IMR-90 (cell line): Measurements from ENCODE around the gene C3orf38. TPM values are rescaled to one million over a fixed set of nuclear protein-coding genes. Genes with fewer than 3 reads are reported as not detected.

Source experiments
- ATAC-seq: fragments of 200-7000 bp; cut with Tn5 transposase; 2 replicates; pipeline ENCODE4 v1.9.1; 2020; ENCODE audit warnings: low read depth, mild to moderate bottlenecking, moderate library complexity
- BruUV-seq: library from RNA; stranded (reverse); fragments of 400-500 nt; replicated peaks from 2 replicates; lab custom pipeline; 2021; lab: Mats Ljungman, UMichigan
- CTCF ChIA-PET: fragments of 300-600 bp; formaldehyde crosslinking; extraction: SDS; loops from one replicate; lab custom pipeline; 2021; ENCODE audit warnings: antibody characterized with exemption; lab: Yijun Ruan, JAX
- POLR2A ChIA-PET: fragments of 300-600 bp; sonication (Branson Sonifier 250); formaldehyde crosslinking; loops from one replicate; lab custom pipeline; 2022; ENCODE audit warnings: antibody characterized with exemption; ENCODE audit not compliant: unreplicated experiment; lab: Charles Lee
- DNase-seq: peaks from one replicate; pipeline ENCODE4 v3.0.0; 2013
- H2AFZ ChIP-seq: replicated peaks from 2 replicates; pipeline ENCODE3; 2013; ENCODE audit warnings: low read length, mild to moderate bottlenecking; ENCODE audit not compliant: poor library complexity
- H2AK5ac ChIP-seq: 2 replicates; pipeline ENCODE4 v1.6.1; 2013; ENCODE audit warnings: low read depth, low read length, inconsistent platforms
- H2AK9ac ChIP-seq: replicated peaks from 2 replicates; pipeline ENCODE3; 2013; ENCODE audit warnings: mild to moderate bottlenecking, low read depth, low read length, moderate library complexity; ENCODE audit not compliant: poor library complexity
- H2BK120ac ChIP-seq: 2 replicates; pipeline ENCODE4 v1.6.1; 2013; ENCODE audit warnings: low read depth, low read length, inconsistent platforms
- H2BK15ac ChIP-seq: 3 replicates; pipeline ENCODE4 v1.6.1; 2013; ENCODE audit warnings: low read depth, low read length, inconsistent platforms
- H2BK20ac ChIP-seq: 2 replicates; pipeline ENCODE4 v1.6.1; 2013; ENCODE audit warnings: low read depth, mild to moderate bottlenecking, inconsistent platforms, low read length, moderate library complexity
- H2BK5ac ChIP-seq: 2 replicates; pipeline ENCODE4 v1.6.1; 2013; ENCODE audit warnings: mild to moderate bottlenecking, low read depth, low read length, inconsistent platforms; ENCODE audit not compliant: poor library complexity, severe bottlenecking
- H3K14ac ChIP-seq: replicated peaks from 2 replicates; pipeline ENCODE4 v1.6.1; 2013; ENCODE audit warnings: low read depth, low read length, inconsistent platforms
- H3K18ac ChIP-seq: 2 replicates; pipeline ENCODE4 v1.6.1; 2013; ENCODE audit warnings: low read depth, low read length, control low read depth
- H3K23ac ChIP-seq: 2 replicates; pipeline ENCODE4 v1.6.1; 2013; ENCODE audit warnings: low read depth, low read length, inconsistent platforms
- H3K27ac ChIP-seq: 2 replicates; pipeline ENCODE4 v1.5.1; 2013; ENCODE audit warnings: mild to moderate bottlenecking, control low read depth, low read length; ENCODE audit not compliant: insufficient read depth
- H3K27me3 ChIP-seq: 2 replicates; pipeline ENCODE4 v1.6.1; 2013; ENCODE audit warnings: low read length; ENCODE audit not compliant: control insufficient read depth, insufficient read depth
- H3K36me3 ChIP-seq: 2 replicates; pipeline ENCODE4 v1.6.1; 2013; ENCODE audit warnings: low read length, mixed read lengths; ENCODE audit not compliant: control insufficient read depth, insufficient read depth
- H3K4ac ChIP-seq: 2 replicates; pipeline ENCODE4 v1.6.1; 2013; ENCODE audit warnings: low read depth, low read length, inconsistent platforms
- H3K4me1 ChIP-seq: 2 replicates; pipeline ENCODE4 v1.6.1; 2013; ENCODE audit warnings: low read length, mixed read lengths; ENCODE audit not compliant: control insufficient read depth, insufficient read depth
- H3K4me2 ChIP-seq: 2 replicates; pipeline ENCODE4 v1.6.1; 2013; ENCODE audit warnings: low read depth, mild to moderate bottlenecking, control low read depth, low read length, moderate library complexity
- H3K4me3 ChIP-seq: 2 replicates; pipeline ENCODE4 v1.5.1; 2013; ENCODE audit warnings: low read depth, mild to moderate bottlenecking, control low read depth, low read length, moderate library complexity; ENCODE audit not compliant: insufficient read depth
- H3K56ac ChIP-seq: 2 replicates; pipeline ENCODE4 v1.6.1; 2013; ENCODE audit warnings: low read length, inconsistent platforms; ENCODE audit not compliant: insufficient read depth; ENCODE audit errors: extremely low read depth
- H3K79me1 ChIP-seq, 2 experiments: 2 replicates each; pipeline ENCODE4 v1.6.1; 2013; ENCODE audit warnings: low read length in 2 of 2, inconsistent platforms in 1 of 2, low read depth in 1 of 2
- H3K9ac ChIP-seq: 2 replicates; pipeline ENCODE4 v1.6.1; 2013; ENCODE audit warnings: low read depth, low read length, control low read depth
- H3K9me1 ChIP-seq: 2 replicates; pipeline ENCODE4 v1.6.1; 2013; ENCODE audit warnings: low read length, inconsistent platforms; ENCODE audit not compliant: insufficient read depth
- H3K9me3 ChIP-seq: 2 replicates; pipeline ENCODE4 v1.6.1; 2013; ENCODE audit warnings: low read length; ENCODE audit not compliant: control insufficient read depth, insufficient read depth
- H4K20me1 ChIP-seq: 2 replicates; pipeline ENCODE4 v1.6.1; 2013; ENCODE audit warnings: low read length, inconsistent platforms; ENCODE audit not compliant: insufficient read depth
- H4K5ac ChIP-seq: 2 replicates; pipeline ENCODE4 v1.6.1; 2013; ENCODE audit warnings: mild to moderate bottlenecking, low read depth, low read length, control low read depth
- H4K8ac ChIP-seq, 2 experiments: 2 replicates each; pipeline ENCODE4 v1.6.1; 2013; ENCODE audit warnings: low read depth in 2 of 2, low read length in 2 of 2, control low read depth in 1 of 2, inconsistent platforms in 1 of 2
- H4K91ac ChIP-seq: 2 replicates; pipeline ENCODE4 v1.6.1; 2013; ENCODE audit warnings: low read depth, low read length, inconsistent platforms; ENCODE audit not compliant: insufficient read depth
- BHLHE40 ChIP-seq: fragments of 150-350 bp; IDR thresholded peaks from 2 replicates; pipeline ENCODE4 v1.6.1; 2016; ENCODE audit warnings: mild to moderate bottlenecking, low read depth, low read length
- CEBPB ChIP-seq: IDR thresholded peaks from 2 replicates; pipeline ENCODE4 v1.6.1; 2012; ENCODE audit warnings: low read depth, low read length, improper control_type of control experiment
- CHD1 ChIP-seq: IDR thresholded peaks from 2 replicates; pipeline ENCODE4 v1.6.1; 2012; ENCODE audit warnings: low read depth, low read length, improper control_type of control experiment
- CTCF ChIP-seq: conservative IDR thresholded peaks from 2 replicates; pipeline ENCODE4 v1.5.1; 2012; ENCODE audit warnings: mild to moderate bottlenecking, low read depth, low read length, improper control_type of control experiment
- FOS ChIP-seq: fragments of 150-350 bp; IDR thresholded peaks from 2 replicates; pipeline ENCODE4 v1.6.1; 2016; ENCODE audit warnings: low read depth, low read length
- MAZ ChIP-seq: IDR thresholded peaks from 2 replicates; pipeline ENCODE4 v1.6.1; 2012; ENCODE audit warnings: low read depth, mild to moderate bottlenecking, low read length, improper control_type of control experiment, moderate library complexity, borderline replicate concordance
- NFE2L2 ChIP-seq: fragments of 150-350 bp; IDR thresholded peaks from 2 replicates; pipeline ENCODE4 v1.6.1; 2016; ENCODE audit warnings: low read depth, mild to moderate bottlenecking, low read length
- POLR2A ChIP-seq: IDR thresholded peaks from 2 replicates; pipeline ENCODE4 v1.6.1; 2012; ENCODE audit warnings: mild to moderate bottlenecking, low read depth, low read length
- RCOR1 ChIP-seq: IDR thresholded peaks from 2 replicates; pipeline ENCODE4 v1.6.1; 2012; ENCODE audit warnings: mild to moderate bottlenecking, low read length, improper control_type of control experiment; ENCODE audit not compliant: insufficient replicate concordance
- RFX5 ChIP-seq: IDR thresholded peaks from 2 replicates; pipeline ENCODE4 v1.8.0; 2012; ENCODE audit warnings: low read depth, mild to moderate bottlenecking, low read length, moderate library complexity
- SMC3 ChIP-seq: fragments of 150-350 bp; IDR thresholded peaks from 2 replicates; pipeline ENCODE4 v1.6.1; 2016; ENCODE audit warnings: low read depth, mild to moderate bottlenecking, antibody characterized with exemption, low read length, moderate library complexity
- USF2 ChIP-seq: fragments of 150-350 bp; IDR thresholded peaks from 2 replicates; pipeline ENCODE4 v1.6.1; 2017; ENCODE audit warnings: mild to moderate bottlenecking, antibody characterized with exemption, low read length, low read depth
- WGBS, 2 experiments: methylation state at CpG; one replicate each; pipeline versions ENCODE4 v1.1.5 to v1.1.7; 2013; ENCODE audit warnings: missing lambda C conversion rate in 2 of 2; ENCODE audit not compliant: insufficient read length in 1 of 2; ENCODE audit errors: extremely low coverage in 2 of 2; 5-methylcytosine and 5-hydroxymethylcytosine counted together
- dilution Hi-C: fragments of 300-500 bp; cut with HindIII; formaldehyde crosslinking; loops from one replicate; pipeline ENCODE4 v1.14.3; 2018; ENCODE audit warnings: low sequenced_read_pairs; ENCODE audit not compliant: unreplicated experiment
- in situ Hi-C: fragments of 300-500 bp; cut with MboI; formaldehyde crosslinking; loops from 3 replicates; pipeline ENCODE4 v1.14.3; 2019; ENCODE audit warnings: low sequenced_read_pairs, inconsistent platforms, mixed read lengths
- intact Hi-C: fragments of 100-400 bp; cut with micrococcal nuclease; formaldehyde crosslinking; loops from 2 replicates; pipeline ENCODE4 v1.10.0; 2022
- polyA plus RNA-seq, 3 experiments: library from polyadenylated mRNA; depleted of rRNA; stranded (reverse); fragments of >200 nt; gene quantifications; 2 replicates each; pipeline ENCODE4 v1.2.3, GENCODE V29; 2012; ENCODE audit warnings: low replicate concordance in 1 of 3
- total RNA-seq: library from RNA; depleted of rRNA; stranded (reverse); fragments of >200 nt; gene quantifications from 2 replicates; pipeline ENCODE4 v1.2.3, GENCODE V29; 2012
- TF ChIP-seq, protein P1 (sequence below): fragments of 150-350 bp; IDR thresholded peaks from 2 replicates; pipeline ENCODE4 v1.6.1; 2016; ENCODE audit warnings: low read depth, mild to moderate bottlenecking, low read length, moderate library complexity, borderline replicate concordance

The C3orf38 gene
- total and polyA plus RNA-seq, 2 of the 4 experiments (the other 2 are of a cell fraction): 11.1 to 16.7 TPM

DNA sequence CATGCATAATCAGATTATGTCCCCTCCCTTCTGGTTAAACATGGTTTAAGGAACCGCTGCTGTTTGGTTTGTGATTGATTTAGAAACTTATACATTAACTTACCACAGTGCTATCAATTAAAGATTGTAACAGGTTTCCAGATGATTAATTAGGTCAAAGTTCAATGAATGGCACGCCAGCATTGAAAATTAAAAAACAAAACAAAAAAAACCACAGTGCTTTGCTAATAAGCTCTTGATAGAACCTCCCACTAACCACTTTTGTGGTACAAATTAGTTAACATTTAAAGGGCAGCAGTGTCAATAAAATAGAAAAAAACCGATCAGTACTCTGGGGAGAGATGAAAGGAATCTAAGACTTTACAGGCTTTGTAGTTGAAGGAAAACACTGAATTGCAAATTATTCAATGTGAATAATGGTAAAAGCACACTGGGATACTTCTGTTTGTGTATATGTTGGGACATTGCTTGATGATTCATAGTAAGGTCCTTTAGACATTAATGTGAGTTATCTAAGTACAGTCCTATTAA lies 7.6 kb upstream of the C3orf38 start:
- H4K8ac ChIP-seq: peak overlapping the region in 1 of 2 experiments; percentile 27; a peak in 1 of 4 replicates
- no peak overlapping the region for H2BK20ac ChIP-seq
- H2BK15ac ChIP-seq: no peak overlapping the region
- dilution Hi-C loops (no loop called here), in situ Hi-C loops (loop anchor here (25.0 kb wide), 1 partner anchor 1155 kb away; the partner anchor contains the start of gene VGLL3), intact Hi-C loops (loop anchor here (5.0 kb wide), 1 partner anchor 85 kb away; the partner anchor contains the start of genes CGGBP1 and ZNF654)
- H2BK5ac ChIP-seq: peak overlapping the region; percentile 85
- H3K56ac ChIP-seq: no peak overlapping the region
- H2BK120ac ChIP-seq: no peak overlapping the region
- no peak overlapping the region for H3K4me3 ChIP-seq
- H3K4ac ChIP-seq: no peak overlapping the region
- H3K36me3 ChIP-seq: peaks cover 7% of the 10 kb centered on the region
- H3K18ac ChIP-seq: peak overlapping the region; percentile 61; the same call in 1 of the 2 replicates
- H3K79me1 ChIP-seq: peaks cover 6 to 14% of the 10 kb centered on the region in 2 experiments
- H3K27ac ChIP-seq: no peak overlapping the region
- no peak overlapping the region for H2AFZ ChIP-seq
- no peak overlapping the region for H3K9ac ChIP-seq
- no peak overlapping the region for H4K91ac ChIP-seq
- TF ChIP-seq FOS: 0 out of 2 replicates have a peak, but pooled peaks have one; percentile 29
- no peak for TF ChIP-seq BHLHE40
- no peak for TF ChIP-seq RFX5
- TF ChIP-seq, protein P1, sequence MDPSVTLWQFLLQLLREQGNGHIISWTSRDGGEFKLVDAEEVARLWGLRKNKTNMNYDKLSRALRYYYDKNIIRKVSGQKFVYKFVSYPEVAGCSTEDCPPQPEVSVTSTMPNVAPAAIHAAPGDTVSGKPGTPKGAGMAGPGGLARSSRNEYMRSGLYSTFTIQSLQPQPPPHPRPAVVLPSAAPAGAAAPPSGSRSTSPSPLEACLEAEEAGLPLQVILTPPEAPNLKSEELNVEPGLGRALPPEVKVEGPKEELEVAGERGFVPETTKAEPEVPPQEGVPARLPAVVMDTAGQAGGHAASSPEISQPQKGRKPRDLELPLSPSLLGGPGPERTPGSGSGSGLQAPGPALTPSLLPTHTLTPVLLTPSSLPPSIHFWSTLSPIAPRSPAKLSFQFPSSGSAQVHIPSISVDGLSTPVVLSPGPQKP: no peak
- TF ChIP-seq MAZ: no peak
- TF ChIP-seq NFE2L2: no peak
- TF ChIP-seq RCOR1: no peak
- TF ChIP-seq CEBPB: peak; percentile 73; the same call in 1 of the 2 replicates
- no peak for TF ChIP-seq CHD1
- TF ChIP-seq SMC3: no peak
- no peak for TF ChIP-seq POLR2A
- TF ChIP-seq USF2: no peak
- TF ChIP-seq CTCF: no peak
- no CpG with 5 or more reads among the region's 3 CpGs for WGBS, 2 experiments
- H4K5ac ChIP-seq: no peak overlapping the region; the same call in 1 of the 2 replicates
- BruUV-seq: no TSS peak
- H2AK9ac ChIP-seq: no peak overlapping the region
- CTCF ChIA-PET: interaction anchor here (0.6 kb wide), 1 partner anchor 1949 kb away, joined by 4 read pairs; no protein-coding TSS in a partner anchor
- H3K27me3 ChIP-seq: no peaks in the 10 kb centered on the region
- peak; percentile 79 for ATAC-seq
- no peaks in the 10 kb centered on the region for H3K9me3 ChIP-seq
- H3K4me2 ChIP-seq: peak overlapping the region; percentile 82; the same call in 1 of the 2 replicates
- H2AK5ac ChIP-seq: no peak overlapping the region
- H3K23ac ChIP-seq: no peak overlapping the region
- H3K9me1 ChIP-seq: no peaks in the 10 kb centered on the region
- POLR2A ChIA-PET: no interaction called here
- no peak overlapping the region for H3K14ac ChIP-seq
- H4K20me1 ChIP-seq: no peaks in the 10 kb centered on the region
- DNase-seq: peak; percentile 73
- H3K4me1 ChIP-seq: no peaks in the 10 kb centered on the region
